K562 (cell line): ENCODE data around the gene ZNF362. TPM values are rescaled to one million over a fixed set of nuclear protein-coding genes. Genes with fewer than 3 reads are reported as not detected.

Source experiments
- ATAC-seq: fragments of 200-7000 bp; cut with Tn5 transposase; 3 replicates; pipeline ENCODE4 v1.9.1; 2020; ENCODE audit warnings: moderate library complexity
- BruUV-seq: library from RNA; stranded (reverse); fragments of 400-500 nt; replicated peaks from 2 replicates; lab custom pipeline; 2021; lab: Mats Ljungman, UMichigan
- CTCF ChIA-PET: fragments of 300-600 bp; formaldehyde crosslinking; extraction: SDS; loops from one replicate; lab custom pipeline; 2021; ENCODE audit warnings: low intra/inter-chr PET ratio; lab: Yijun Ruan, JAX
- POLR2A ChIA-PET: fragments of 300-600, 350-650 bp; sonication (Branson Sonifier 250); formaldehyde crosslinking; extraction: SDS; loops from one replicate; lab custom pipeline; 2021; ENCODE audit warnings: antibody characterized with exemption, inconsistent platforms; lab: Yijun Ruan, JAX
- DNase-seq, 4 experiments: peaks; one replicate each; pipeline versions ENCODE4 v3.0.0 to v3.0.0-alpha.2; 2011 to 2018; ENCODE audit warnings: low spot score in 3 of 4, mixed read lengths in 3 of 4; ENCODE audit errors: extremely low read depth in 1 of 4
- FAIRE-seq: peaks from 2 replicates; lab custom pipeline; 2011; peaks lifted over from hg19 to GRCh38; lab: Jason Lieb, UNC
- H2AFZ ChIP-seq: 2 replicates; pipeline ENCODE4 v1.6.0; 2011; ENCODE audit warnings: low read depth, low read length, control low read depth, inconsistent platforms
- H3K27ac ChIP-seq: fragments of 200-600 bp; 3 replicates; pipeline ENCODE4 v1.8.0; 2011; ENCODE audit warnings: low read depth, mild to moderate bottlenecking, control low read depth, inconsistent platforms, low read length, moderate library complexity, mixed read lengths; ENCODE audit errors: extremely low read depth
- H3K27me3 ChIP-seq, 2 experiments: fragments of 300-600 bp in 1 of 2; 2 replicates in 1 of 2; 3 replicates in 1 of 2; pipeline versions ENCODE4 v1.6.0 to v1.8.0; 2011; ENCODE audit warnings: inconsistent platforms in 2 of 2, low read length in 2 of 2, mild to moderate bottlenecking in 1 of 2, mixed read lengths in 1 of 2, moderate library complexity in 1 of 2; ENCODE audit not compliant: control insufficient read depth in 2 of 2, insufficient read depth in 2 of 2
- H3K36me3 ChIP-seq: fragments of 300-600 bp; 3 replicates; pipeline ENCODE4 v1.8.0; 2011; ENCODE audit warnings: mild to moderate bottlenecking, low read length, inconsistent platforms; ENCODE audit not compliant: control insufficient read depth, insufficient read depth
- H3K4me1 ChIP-seq, 2 experiments: fragments of 200-600 bp in 1 of 2; replicated peaks in 1 of 2; 2 replicates in 1 of 2; 3 replicates in 1 of 2; pipeline versions ENCODE4 v1.5.1 to v1.8.0; 2011; ENCODE audit warnings: inconsistent platforms in 2 of 2, low read length in 2 of 2, mild to moderate bottlenecking in 1 of 2, mixed read lengths in 1 of 2, moderate library complexity in 1 of 2; ENCODE audit not compliant: control insufficient read depth in 2 of 2, insufficient read depth in 2 of 2
- H3K4me2 ChIP-seq: 2 replicates; pipeline ENCODE4 v1.6.1; 2011; ENCODE audit warnings: low read length, control low read depth, inconsistent platforms, mixed read lengths; ENCODE audit not compliant: insufficient read depth
- H3K4me3 ChIP-seq: fragments of 200-600 bp; sonication (generic), shearing (Covaris generic); 2 replicates; pipeline ENCODE4 v1.5.1; 2016; ENCODE audit warnings: control low read depth, inconsistent platforms
- H3K79me2 ChIP-seq: fragments of 200-600 bp; 3 replicates; pipeline ENCODE4 v1.8.0; 2011; ENCODE audit warnings: low read length, inconsistent platforms; ENCODE audit not compliant: control insufficient read depth, insufficient read depth
- H3K9ac ChIP-seq, 2 experiments: 2 replicates each; pipeline versions ENCODE4 v1.6.0 to v1.6.1; 2011; ENCODE audit warnings: low read depth in 2 of 2, low read length in 2 of 2, control low read depth in 1 of 2, inconsistent platforms in 1 of 2, mild to moderate bottlenecking in 1 of 2, mixed read lengths in 1 of 2; ENCODE audit not compliant: insufficient read depth in 1 of 2
- H3K9me1 ChIP-seq: one replicate; pipeline ENCODE4 v1.6.0; 2011; ENCODE audit warnings: inconsistent platforms, mild to moderate bottlenecking, low read length, moderate library complexity; ENCODE audit not compliant: control insufficient read depth, insufficient read depth
- H3K9me3 ChIP-seq: replicated peaks from 2 replicates; pipeline ENCODE4 v1.5.1; 2011; ENCODE audit warnings: low read depth, low read length, inconsistent platforms; ENCODE audit not compliant: control insufficient read depth, insufficient read depth
- H4K20me1 ChIP-seq: replicated peaks from 2 replicates; pipeline ENCODE4 v1.6.1; 2011; ENCODE audit warnings: low read length, inconsistent platforms, mixed read lengths; ENCODE audit not compliant: control insufficient read depth, insufficient read depth
- HDAC2 ChIP-seq: fragments of 450-650 bp; IDR thresholded peaks from 2 replicates; pipeline ENCODE4 v1.6.1; 2016; ENCODE audit warnings: mild to moderate bottlenecking
- HIVEP1 ChIP-seq: fragments of 250-450 bp; sonication (Bioruptor Pico); IDR thresholded peaks from 2 replicates; pipeline ENCODE4 v1.4.0; 2020; ENCODE audit warnings: mild to moderate bottlenecking
- ZNF197 ChIP-seq: fragments of 200-800 bp; sonication (Bioruptor generic); IDR thresholded peaks from 2 replicates; pipeline ENCODE4 v1.6.1; 2016; ENCODE audit warnings: low read depth, missing genetic modification characterization, missing compliant biosample characterization
- ZNF239 ChIP-seq: fragments of 250-450 bp; sonication (Bioruptor Pico); IDR thresholded peaks from 2 replicates; pipeline ENCODE4 v1.4.0; 2020; ENCODE audit warnings: mild to moderate bottlenecking
- WGBS: fragments of 100-300 bp; shearing (Covaris generic); methylation state at CpG from one replicate; pipeline ENCODE4 v1.1.6; 2016; ENCODE audit warnings: low coverage, mixed read lengths; ENCODE audit not compliant: insufficient coverage; ENCODE audit errors: missing lambda C conversion rate; 5-methylcytosine and 5-hydroxymethylcytosine counted together
- in situ Hi-C: fragments of 300-500 bp; cut with MboI; formaldehyde crosslinking; loops from 4 replicates; pipeline ENCODE4 v1.15.0; 2018; ENCODE audit warnings: inconsistent platforms, mixed read lengths
- intact Hi-C: fragments of 100-400 bp; cut with micrococcal nuclease; formaldehyde crosslinking; loops from 2 replicates; pipeline ENCODE4 v1.14.2; 2022
- polyA plus RNA-seq, 8 experiments: library from polyadenylated mRNA; depleted of rRNA in 4 of 8; stranded (reverse) in 5 of 8; unstranded in 3 of 8; fragments of >200 nt; fragmentation: Nextera tagmentation in 2 of 8; fragmentation: Illumina TruSeq in 1 of 8; extraction: Ambion mirVana in 2 of 8; extraction: Trizol in 1 of 8; gene quantifications; 2 replicates each; pipeline versions ENCODE4 v1.2.1 to v1.2.3, GENCODE V29; 2011 to 2014; ENCODE audit warnings: inconsistent platforms in 1 of 8, missing spikeins in 1 of 8
- total RNA-seq, 7 experiments: library from RNA; depleted of rRNA in 6 of 7; stranded (reverse); fragments of >200 nt in 6 of 7; fragmentation: Illumina TruSeq in 2 of 7; extraction: Trizol in 2 of 7; gene quantifications; 2 replicates each; pipeline versions ENCODE4 v1.2.1 to v1.2.3, GENCODE V29; 2011 to 2021; ENCODE audit warnings: low replicate concordance in 1 of 7
- TF ChIP-seq, protein P1 (sequence below): fragments of 450-650 bp; formaldehyde crosslinking; IDR thresholded peaks from 2 replicates; pipeline ENCODE4 v1.4.0; 2022; ENCODE audit warnings: missing genetic modification characterization
- TF ChIP-seq, protein P2 (sequence below): sonication (generic); formaldehyde crosslinking; IDR thresholded peaks from 2 replicates; pipeline ENCODE4 v1.9.0; 2022; ENCODE audit warnings: mild to moderate bottlenecking, missing genetic modification reagents

The ZNF362 gene
- total and polyA plus RNA-seq, 9 of the 15 experiments (the other 6 are each of a cell fraction or from before 2014, with no cell fraction given) = 0.01 to 1.1 (median 0.35) TPM; not detected in 1

GRCh38 chr1:33271666-33272505 is 15.6 kb downstream of the ZNF362 start:
- FAIRE-seq = no peak
- ChIA-PET POLR2A (interaction anchor here (0.6 kb wide), 1 partner anchor 230 kb away, joined by 4 read pairs; no protein-coding TSS in a partner anchor), CTCF (no interaction called here)

More at GRCh38 chr1:33271666-33272505, 15.6 kb downstream of the ZNF362 start:
- no peaks in the 10 kb centered on the region for H3K36me3 ChIP-seq
- H3K4me2 ChIP-seq = no peak overlapping the region
- no peaks in the 10 kb centered on the region for H3K9me1 ChIP-seq
- peaks cover 7% of the 10 kb centered on the region; the same call in 1 of the 2 replicates for H4K20me1 ChIP-seq
- no peaks in the 10 kb centered on the region for H3K9me3 ChIP-seq
- no peak overlapping the region for H3K27ac ChIP-seq
- no peaks in the 10 kb centered on the region for H3K79me2 ChIP-seq
- no peak overlapping the region for H2AFZ ChIP-seq
- in situ Hi-C loops = no loop called here
- no peak overlapping the region for H3K9ac ChIP-seq
- H3K4me1 ChIP-seq = peaks cover 3 to 11% of the 10 kb centered on the region in 2 experiments; a peak in 4 of 5 replicates
- no TSS peak for BruUV-seq
- DNase-seq = no peak
- intact Hi-C loops = no loop called here
- WGBS = 3% methylated on average over 13 of the region's 13 CpGs
- H3K4me3 ChIP-seq = no peak overlapping the region
- TF ChIP-seq, protein P1, sequence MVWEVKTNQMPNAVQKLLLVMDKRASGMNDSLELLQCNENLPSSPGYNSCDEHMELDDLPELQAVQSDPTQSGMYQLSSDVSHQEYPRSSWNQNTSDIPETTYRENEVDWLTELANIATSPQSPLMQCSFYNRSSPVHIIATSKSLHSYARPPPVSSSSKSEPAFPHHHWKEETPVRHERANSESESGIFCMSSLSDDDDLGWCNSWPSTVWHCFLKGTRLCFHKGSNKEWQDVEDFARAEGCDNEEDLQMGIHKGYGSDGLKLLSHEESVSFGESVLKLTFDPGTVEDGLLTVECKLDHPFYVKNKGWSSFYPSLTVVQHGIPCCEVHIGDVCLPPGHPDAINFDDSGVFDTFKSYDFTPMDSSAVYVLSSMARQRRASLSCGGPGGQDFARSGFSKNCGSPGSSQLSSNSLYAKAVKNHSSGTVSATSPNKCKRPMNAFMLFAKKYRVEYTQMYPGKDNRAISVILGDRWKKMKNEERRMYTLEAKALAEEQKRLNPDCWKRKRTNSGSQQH (CRISPR knock-in tag) = no peak
- no peak for TF ChIP-seq HDAC2
- no peak for TF ChIP-seq ZNF239 (CRISPR knock-in tag)
- TF ChIP-seq ZNF197 (CRISPR knock-in tag) = no peak
- TF ChIP-seq HIVEP1 = no peak
- TF ChIP-seq, protein P2, sequence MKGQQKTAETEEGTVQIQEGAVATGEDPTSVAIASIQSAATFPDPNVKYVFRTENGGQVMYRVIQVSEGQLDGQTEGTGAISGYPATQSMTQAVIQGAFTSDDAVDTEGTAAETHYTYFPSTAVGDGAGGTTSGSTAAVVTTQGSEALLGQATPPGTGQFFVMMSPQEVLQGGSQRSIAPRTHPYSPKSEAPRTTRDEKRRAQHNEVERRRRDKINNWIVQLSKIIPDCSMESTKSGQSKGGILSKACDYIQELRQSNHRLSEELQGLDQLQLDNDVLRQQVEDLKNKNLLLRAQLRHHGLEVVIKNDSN (CRISPR knock-in tag) = no peak
- TF ChIP-seq, all 486 proteins: peak for 0
- ATAC-seq = no peak; the same call in 2 of the 3 replicates
- H3K27me3 ChIP-seq = peaks cover 0 to 40% of the 10 kb centered on the region in 2 experiments; a peak in 4 of 5 replicates
